HEK293 (cell line): ENCODE data around the gene PASK.

ENCODE experiments used
- CTCF ChIA-PET: fragments of 350-600 bp; formaldehyde crosslinking; extraction: SDS; loops from one replicate; lab custom pipeline; 2021; ENCODE audit warnings: antibody characterized with exemption; lab: Yijun Ruan, JAX
- POLR2A ChIA-PET: fragments of 300-600 bp; formaldehyde crosslinking; extraction: SDS; loops from one replicate; lab custom pipeline; 2020; ENCODE audit warnings: antibody characterized with exemption, inconsistent platforms; lab: Yijun Ruan, JAX
- H3K27ac ChIP-seq: fragments of 200-500 bp; sonication (Bioruptor generic); 2 replicates; pipeline ENCODE4 v1.5.1; 2014; ENCODE audit warnings: low read depth, low read length, control low read depth, inconsistent platforms; ENCODE audit errors: extremely low read depth
- H3K36me3 ChIP-seq, 2 experiments: fragments of 200-500 bp in 1 of 2; sonication (Bioruptor generic) in 1 of 2; 1 replicate in 1 of 2; 2 replicates in 1 of 2; pipeline ENCODE4 v1.5.1; 2014 to 2017; ENCODE audit warnings: inconsistent platforms in 2 of 2, low read length in 2 of 2; ENCODE audit not compliant: control insufficient read depth in 2 of 2, insufficient read depth in 1 of 2
- H3K4me1 ChIP-seq: fragments of 200-500 bp; sonication (Bioruptor generic); 2 replicates; pipeline ENCODE4 v1.5.1; 2014; ENCODE audit warnings: mild to moderate bottlenecking, low read length, inconsistent platforms; ENCODE audit not compliant: control insufficient read depth, insufficient read depth
- H3K4me3 ChIP-seq: 2 replicates; pipeline ENCODE4 v1.5.1; 2011; ENCODE audit warnings: low read depth, mild to moderate bottlenecking, control low read depth, low read length, moderate library complexity
- H3K9me3 ChIP-seq: fragments of 200-500 bp; sonication (Bioruptor generic); 2 replicates; pipeline ENCODE4 v1.5.1; 2014; ENCODE audit warnings: low read depth, low read length, inconsistent platforms; ENCODE audit not compliant: control insufficient read depth, insufficient read depth
- EGR2 ChIP-seq: fragments of 450-650 bp; formaldehyde crosslinking; IDR thresholded peaks from 2 replicates; pipeline ENCODE4 v1.5.1; 2016; ENCODE audit warnings: low read depth, missing biosample characterization, missing genetic modification characterization
- INSM2 ChIP-seq: fragments of 450-650 bp; formaldehyde crosslinking; IDR thresholded peaks from 2 replicates; pipeline ENCODE4 v1.5.1; 2016; ENCODE audit warnings: missing biosample characterization, missing genetic modification characterization
- KLF1 ChIP-seq: fragments of 450-650 bp; formaldehyde crosslinking; IDR thresholded peaks from 2 replicates; pipeline ENCODE4 v1.5.1; 2016; ENCODE audit warnings: missing biosample characterization, missing genetic modification characterization
- KLF16 ChIP-seq: fragments of 450-650 bp; formaldehyde crosslinking; IDR thresholded peaks from 2 replicates; pipeline ENCODE4 v1.5.1; 2017; ENCODE audit warnings: missing biosample characterization, missing genetic modification characterization
- KLF9 ChIP-seq: fragments of 450-650 bp; formaldehyde crosslinking; IDR thresholded peaks from 2 replicates; pipeline ENCODE4 v1.5.1; 2016; ENCODE audit warnings: missing biosample characterization, missing genetic modification characterization, low read depth
- OSR2 ChIP-seq: fragments of 450-650 bp; formaldehyde crosslinking; IDR thresholded peaks from 2 replicates; pipeline ENCODE4 v1.5.1; 2016; ENCODE audit warnings: missing biosample characterization, missing genetic modification characterization
- PRDM1 ChIP-seq: fragments of 450-650 bp; formaldehyde crosslinking; IDR thresholded peaks from 2 replicates; pipeline ENCODE4; 2016; ENCODE audit warnings: missing biosample characterization, missing genetic modification characterization
- REST ChIP-seq: fragments of 450-650 bp; formaldehyde crosslinking; IDR thresholded peaks from 2 replicates; pipeline ENCODE4 v1.5.1; 2016; ENCODE audit warnings: missing biosample characterization, missing genetic modification characterization
- SALL2 ChIP-seq: fragments of 450-650 bp; formaldehyde crosslinking; IDR thresholded peaks from 2 replicates; pipeline ENCODE4 v1.5.0; 2017; ENCODE audit warnings: missing biosample characterization, mild to moderate bottlenecking, missing genetic modification characterization, borderline replicate concordance
- ZBTB48 ChIP-seq: fragments of 450-650 bp; formaldehyde crosslinking; IDR thresholded peaks from 2 replicates; pipeline ENCODE4 v1.5.1; 2016; ENCODE audit warnings: missing biosample characterization, missing genetic modification characterization
- ZEB2 ChIP-seq: fragments of 450-650 bp; formaldehyde crosslinking; IDR thresholded peaks from 2 replicates; pipeline ENCODE4 v1.5.1; 2016; ENCODE audit warnings: missing biosample characterization, missing genetic modification characterization
- ZFP41 ChIP-seq: fragments of 450-650 bp; formaldehyde crosslinking; IDR thresholded peaks from 2 replicates; pipeline ENCODE4 v1.5.1; 2016; ENCODE audit warnings: missing biosample characterization, missing genetic modification characterization, borderline replicate concordance
- ZNF133 ChIP-seq: fragments of 450-650 bp; formaldehyde crosslinking; IDR thresholded peaks from 2 replicates; pipeline ENCODE4 v1.5.1; 2016; ENCODE audit warnings: missing biosample characterization, missing genetic modification characterization
- ZNF174 ChIP-seq: fragments of 450-650 bp; formaldehyde crosslinking; IDR thresholded peaks from 2 replicates; pipeline ENCODE4 v1.5.0; 2017; ENCODE audit warnings: missing biosample characterization, mild to moderate bottlenecking, missing genetic modification characterization
- ZNF214 ChIP-seq: fragments of 450-650 bp; formaldehyde crosslinking; IDR thresholded peaks from 2 replicates; pipeline ENCODE4 v1.5.1; 2017; ENCODE audit warnings: missing biosample characterization, mild to moderate bottlenecking, missing genetic modification characterization, borderline replicate concordance
- ZNF350 ChIP-seq: fragments of 450-650 bp; formaldehyde crosslinking; IDR thresholded peaks from 2 replicates; pipeline ENCODE4 v1.5.0; 2017; ENCODE audit warnings: missing biosample characterization, mild to moderate bottlenecking, missing genetic modification characterization
- ZNF394 ChIP-seq: fragments of 450-650 bp; formaldehyde crosslinking; IDR thresholded peaks from 2 replicates; pipeline ENCODE4 v1.5.1; 2016; ENCODE audit warnings: missing biosample characterization, missing genetic modification characterization, mild to moderate bottlenecking, moderate library complexity, borderline replicate concordance
- ZNF423 ChIP-seq: fragments of 450-650 bp; formaldehyde crosslinking; IDR thresholded peaks from 2 replicates; pipeline ENCODE4 v1.5.1; 2016; ENCODE audit warnings: missing biosample characterization, missing genetic modification characterization
- ZNF549 ChIP-seq: fragments of 450-650 bp; IDR thresholded peaks from 2 replicates; pipeline ENCODE4 v1.5.1; 2018; ENCODE audit warnings: missing biosample characterization, missing genetic modification characterization, mild to moderate bottlenecking, inconsistent platforms, moderate library complexity
- ZNF580 ChIP-seq: fragments of 450-650 bp; formaldehyde crosslinking; IDR thresholded peaks from 2 replicates; pipeline ENCODE4 v1.5.1; 2016; ENCODE audit warnings: missing biosample characterization, missing genetic modification characterization
- ZNF660 ChIP-seq: fragments of 450-650 bp; IDR thresholded peaks from 2 replicates; pipeline ENCODE4 v1.5.1; 2018; ENCODE audit warnings: missing biosample characterization, mild to moderate bottlenecking, missing genetic modification characterization
- ZNF664 ChIP-seq: fragments of 450-650 bp; formaldehyde crosslinking; IDR thresholded peaks from 2 replicates; pipeline ENCODE4 v1.5.1; 2016; ENCODE audit warnings: missing biosample characterization, missing genetic modification characterization
- ZNF701 ChIP-seq: fragments of 450-650 bp; formaldehyde crosslinking; IDR thresholded peaks from 2 replicates; pipeline ENCODE4 v1.5.1; 2016; ENCODE audit warnings: missing biosample characterization, missing genetic modification characterization
- ZNF792 ChIP-seq: fragments of 450-650 bp; formaldehyde crosslinking; IDR thresholded peaks from 2 replicates; pipeline ENCODE4 v1.5.1; 2016; ENCODE audit warnings: missing biosample characterization, missing genetic modification characterization

PASK gene

GRCh38 chr2:241128266-241128665 is 21.0 kb downstream of the PASK start:
- POLR2A ChIA-PET = no interaction called here
- CTCF ChIA-PET = no interaction called here
- no peak for TF ChIP-seq ZNF549 (tag by site-specific recombination)
- TF ChIP-seq OSR2 (tag by site-specific recombination) = no peak
- no peak for TF ChIP-seq EGR2 (tag by site-specific recombination)
- TF ChIP-seq PRDM1 (tag by site-specific recombination) = no peak
- no peak for TF ChIP-seq ZNF660 (tag by site-specific recombination)
- no peak for TF ChIP-seq ZNF701 (tag by site-specific recombination)
- no peak for TF ChIP-seq ZBTB48 (tag by site-specific recombination)
- no peak for TF ChIP-seq ZFP41 (tag by site-specific recombination)
- TF ChIP-seq KLF1 (tag by site-specific recombination) = no peak
- no peak for TF ChIP-seq INSM2
- TF ChIP-seq ZNF580 (tag by site-specific recombination) = no peak
- no peak for TF ChIP-seq ZNF174 (tag by site-specific recombination)
- TF ChIP-seq KLF16 (tag by site-specific recombination) = no peak
- TF ChIP-seq KLF9 = no peak
- TF ChIP-seq ZNF214 (tag by site-specific recombination) = no peak
- TF ChIP-seq REST (tag by site-specific recombination) = no peak
- TF ChIP-seq SALL2 = no peak
- no peak for TF ChIP-seq ZNF664 (tag by site-specific recombination)
- no peaks in the 10 kb centered on the region for H3K9me3 ChIP-seq
- peaks cover 0 to 72% of the 10 kb centered on the region in 2 experiments; a peak in 2 of 3 replicates for H3K36me3 ChIP-seq
- H3K4me3 ChIP-seq = no peak overlapping the region
- no peak overlapping the region for H3K27ac ChIP-seq
- no peaks in the 10 kb centered on the region for H3K4me1 ChIP-seq

GRCh38 chr2:241126771-241127202 is 22.5 kb downstream of the PASK start:
- no peak overlapping the region for H3K27ac ChIP-seq

More at GRCh38 chr2:241126771-241127202, 22.5 kb downstream of the PASK start:
- Histone ChIP-seq H3K36me3 (peaks cover 0 to 71% of the 10 kb centered on the region in 2 experiments; a peak in 2 of 3 replicates), H3K9me3 (no peaks in the 10 kb centered on the region), H3K4me3 (no peak overlapping the region), H3K4me1 (no peaks in the 10 kb centered on the region)
- no peak for TF ChIP-seq ZNF133 (tag by site-specific recombination)
- TF ChIP-seq ZNF350 (tag by site-specific recombination) = no peak
- no peak for TF ChIP-seq ZNF423
- no peak for TF ChIP-seq ZNF394
- no peak for TF ChIP-seq REST (tag by site-specific recombination)
- no peak for TF ChIP-seq ZEB2 (tag by site-specific recombination)
- no peak for TF ChIP-seq ZNF792 (tag by site-specific recombination)
- ChIA-PET POLR2A (interaction anchor here (1.2 kb wide), 1 partner anchor 23 kb away, joined by 3 read pairs; the partner anchor contains the start of gene PASK), CTCF (no interaction called here)
